DOHH2 (cell line): ENCODE data around the gene RIPOR3.

Source experiments
- EZH2phosphoT487 ChIP-seq: fragments of 200-600 bp; sonication (generic); IDR thresholded peaks from 2 replicates; pipeline ENCODE4 v1.6.1; 2017; ENCODE audit warnings: borderline replicate concordance, mild to moderate bottlenecking, antibody characterized with exemption, low read length, moderate library complexity, mixed read lengths
- TF ChIP-seq, protein P1 (sequence below): fragments of 200-600 bp; sonication (generic); IDR thresholded peaks from one replicate; pipeline ENCODE4 v1.5.1; 2014; ENCODE audit warnings: antibody characterized with exemption, mild to moderate bottlenecking, low read depth, low read length; ENCODE audit not compliant: poor library complexity, severe bottlenecking

- TF ChIP-seq, protein P1, sequence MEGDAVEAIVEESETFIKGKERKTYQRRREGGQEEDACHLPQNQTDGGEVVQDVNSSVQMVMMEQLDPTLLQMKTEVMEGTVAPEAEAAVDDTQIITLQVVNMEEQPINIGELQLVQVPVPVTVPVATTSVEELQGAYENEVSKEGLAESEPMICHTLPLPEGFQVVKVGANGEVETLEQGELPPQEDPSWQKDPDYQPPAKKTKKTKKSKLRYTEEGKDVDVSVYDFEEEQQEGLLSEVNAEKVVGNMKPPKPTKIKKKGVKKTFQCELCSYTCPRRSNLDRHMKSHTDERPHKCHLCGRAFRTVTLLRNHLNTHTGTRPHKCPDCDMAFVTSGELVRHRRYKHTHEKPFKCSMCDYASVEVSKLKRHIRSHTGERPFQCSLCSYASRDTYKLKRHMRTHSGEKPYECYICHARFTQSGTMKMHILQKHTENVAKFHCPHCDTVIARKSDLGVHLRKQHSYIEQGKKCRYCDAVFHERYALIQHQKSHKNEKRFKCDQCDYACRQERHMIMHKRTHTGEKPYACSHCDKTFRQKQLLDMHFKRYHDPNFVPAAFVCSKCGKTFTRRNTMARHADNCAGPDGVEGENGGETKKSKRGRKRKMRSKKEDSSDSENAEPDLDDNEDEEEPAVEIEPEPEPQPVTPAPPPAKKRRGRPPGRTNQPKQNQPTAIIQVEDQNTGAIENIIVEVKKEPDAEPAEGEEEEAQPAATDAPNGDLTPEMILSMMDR = no peak
- no peak for TF ChIP-seq EZH2phosphoT487
These were observed 61.7 kb downstream of the RIPOR3 start for GRCh38 chr20:50629670-50630045.
